Measurements from ENCODE around the gene GPANK1. TPM values are rescaled to one million over a fixed set of nuclear protein-coding genes. Genes with fewer than 3 reads are reported as not detected.

The GPANK1 gene
- polyA plus RNA-seq, 4 donors, result 14.8 to 30.2 (median 21.7) TPM

GRCh38 chr6:31626952-31627351 lies 37.8 kb downstream of the GPANK1 start:
- DNase-seq, result no peak
- peaks cover 42 to 95% (median 55%) of the 10 kb centered on the region in 3 donors for H3K36me3 ChIP-seq (ENCODE audit: control insufficient read depth in 3 of 3, insufficient read depth in 2 of 3, low read depth in 1 of 3, low read length in 3 of 3)
- WGBS, 3 donors, result 91 to 97% (median 94%) methylated on average over 10 of the region's 10 CpGs
- H3K27me3 ChIP-seq (ENCODE audit: control insufficient read depth in 3 of 3, insufficient read depth in 3 of 3, low read length in 3 of 3), result no peaks in the 10 kb centered on the region
- H3K4me3 ChIP-seq (ENCODE audit: low read depth in 1 of 3, low read length in 3 of 3), result no peak overlapping the region
- no peaks in the 10 kb centered on the region for H3K9me3 ChIP-seq (ENCODE audit: control insufficient read depth in 2 of 2, insufficient read depth in 1 of 2, low read depth in 1 of 2, low read length in 1 of 2)
- FAIRE-seq, result no peak
- H3K27ac ChIP-seq (ENCODE audit: low read depth in 1 of 3, low read length in 2 of 3), result no peak overlapping the region
- peaks cover 0 to 5% (median 0%) of the 10 kb centered on the region in 3 donors for H3K4me1 ChIP-seq (ENCODE audit: control insufficient read depth in 3 of 3, insufficient read depth in 2 of 3, low read depth in 1 of 3, low read length in 2 of 3)

- peak in 1 of 2 donors; percentile 43 for DNase-seq
- H3K27ac ChIP-seq (ENCODE audit: low read depth in 1 of 3, low read length in 2 of 3), result no peak overlapping the region
- 83 to 91% (median 84%) methylated on average over 10 of the region's 10 CpGs for WGBS, 3 donors
- no peaks in the 10 kb centered on the region for H3K9me3 ChIP-seq (ENCODE audit: control insufficient read depth in 2 of 2, insufficient read depth in 1 of 2, low read depth in 1 of 2, low read length in 1 of 2)
- peaks cover 25 to 66% (median 35%) of the 10 kb centered on the region in 3 donors for H3K36me3 ChIP-seq (ENCODE audit: control insufficient read depth in 3 of 3, insufficient read depth in 2 of 3, low read depth in 1 of 3, low read length in 3 of 3)
- no peak for FAIRE-seq
- H3K4me3 ChIP-seq (ENCODE audit: low read depth in 1 of 3, low read length in 3 of 3), result no peak overlapping the region
- H3K27me3 ChIP-seq (ENCODE audit: control insufficient read depth in 3 of 3, insufficient read depth in 3 of 3, low read length in 3 of 3), result no peaks in the 10 kb centered on the region
- peaks cover 0 to 10% (median 0%) of the 10 kb centered on the region in 3 donors for H3K4me1 ChIP-seq (ENCODE audit: control insufficient read depth in 3 of 3, insufficient read depth in 2 of 3, low read depth in 1 of 3, low read length in 2 of 3)
Observed at GRCh38 chr6:31624070-31624469, 40.7 kb downstream of the GPANK1 start.

- WGBS, 3 donors, result 56 to 69% (median 60%) methylated on average over 10 of the region's 10 CpGs
- FAIRE-seq (no peak), DNase-seq (no peak)
- Histone ChIP-seq H3K27me3 (ENCODE audit: control insufficient read depth in 3 of 3, insufficient read depth in 3 of 3, low read length in 3 of 3) (no peaks in the 10 kb centered on the region), H3K4me3 (ENCODE audit: low read depth in 1 of 3, low read length in 3 of 3) (no peak overlapping the region), H3K9me3 (ENCODE audit: control insufficient read depth in 2 of 2, insufficient read depth in 1 of 2, low read depth in 1 of 2, low read length in 1 of 2) (no peaks in the 10 kb centered on the region), H3K4me1 (ENCODE audit: control insufficient read depth in 3 of 3, insufficient read depth in 2 of 3, low read depth in 1 of 3, low read length in 2 of 3) (peaks cover 0 to 10% (median 0%) of the 10 kb centered on the region in 3 donors), H3K27ac (ENCODE audit: low read depth in 1 of 3, low read length in 2 of 3) (no peak overlapping the region), H3K36me3 (ENCODE audit: control insufficient read depth in 3 of 3, insufficient read depth in 2 of 3, low read depth in 1 of 3, low read length in 3 of 3) (peaks cover 19 to 54% (median 23%) of the 10 kb centered on the region in 3 donors)
Observed at GRCh38 chr6:31622684-31623091, 42.1 kb downstream of the GPANK1 start.

GRCh38 chr6:31621991-31622390 lies 42.8 kb downstream of the GPANK1 start:
- DNase-seq (peak; percentile 21 to 43), FAIRE-seq (no peak)

GRCh38 chr6:31621320-31621939 lies 43.4 kb downstream of the GPANK1 start:
- Histone ChIP-seq H3K4me3 (ENCODE audit: low read depth in 1 of 3, low read length in 3 of 3) (peak overlapping the region; percentile 68 to 92 (median 81)), H3K4me1 (ENCODE audit: control insufficient read depth in 3 of 3, insufficient read depth in 2 of 3, low read depth in 1 of 3, low read length in 2 of 3) (peaks cover 0 to 10% (median 0%) of the 10 kb centered on the region in 3 donors), H3K27me3 (ENCODE audit: control insufficient read depth in 3 of 3, insufficient read depth in 3 of 3, low read length in 3 of 3) (no peaks in the 10 kb centered on the region), H3K9me3 (ENCODE audit: control insufficient read depth in 2 of 2, insufficient read depth in 1 of 2, low read depth in 1 of 2, low read length in 1 of 2) (no peaks in the 10 kb centered on the region), H3K36me3 (ENCODE audit: control insufficient read depth in 3 of 3, insufficient read depth in 2 of 3, low read depth in 1 of 3, low read length in 3 of 3) (peaks cover 7 to 42% (median 13%) of the 10 kb centered on the region in 3 donors), H3K27ac (ENCODE audit: low read depth in 1 of 3, low read length in 2 of 3) (peak overlapping the region; percentile 86 to 100 (median 95))
- DNase-seq, result peak; percentile 10 to 36
- no peak for FAIRE-seq
- 5 to 9% (median 7%) methylated on average over 15 of the region's 15 CpGs for WGBS, 3 donors

More at GRCh38 chr6:31621991-31622390, 42.8 kb downstream of the GPANK1 start:
- no peaks in the 10 kb centered on the region for H3K27me3 ChIP-seq (ENCODE audit: control insufficient read depth in 3 of 3, insufficient read depth in 3 of 3, low read length in 3 of 3)
- H3K27ac ChIP-seq (ENCODE audit: low read depth in 1 of 3, low read length in 2 of 3), result peak overlapping the region in 1 of 3 donors; percentile 100
- H3K4me1 ChIP-seq (ENCODE audit: control insufficient read depth in 3 of 3, insufficient read depth in 2 of 3, low read depth in 1 of 3, low read length in 2 of 3), result peaks cover 0 to 10% (median 0%) of the 10 kb centered on the region in 3 donors
- WGBS, 3 donors, result 13 to 31% (median 22%) methylated on average over 4 of the region's 4 CpGs
- H3K4me3 ChIP-seq (ENCODE audit: low read depth in 1 of 3, low read length in 3 of 3), result peak overlapping the region in 2 of 3 donors; percentile 10 to 92
- H3K9me3 ChIP-seq (ENCODE audit: control insufficient read depth in 2 of 2, insufficient read depth in 1 of 2, low read depth in 1 of 2, low read length in 1 of 2), result no peaks in the 10 kb centered on the region
- peaks cover 12 to 47% (median 16%) of the 10 kb centered on the region in 3 donors for H3K36me3 ChIP-seq (ENCODE audit: control insufficient read depth in 3 of 3, insufficient read depth in 2 of 3, low read depth in 1 of 3, low read length in 3 of 3)

GRCh38 chr6:31620586-31621319 lies 44.0 kb downstream of the GPANK1 start, which contains the start of gene PRRC2A:
TSS of gene PRRC2A (plus strand) at chr6:31620715. CDS start at chr6:31622790, 2,075 bp downstream.
- Histone ChIP-seq H3K4me3 (ENCODE audit: low read depth in 1 of 3, low read length in 3 of 3) (peak within 1 kb of the TSS; percentile 68 to 92 (median 81)), H3K27me3 (ENCODE audit: control insufficient read depth in 3 of 3, insufficient read depth in 3 of 3, low read length in 3 of 3) (no peaks in the 10 kb centered on the region), H3K4me1 (ENCODE audit: control insufficient read depth in 3 of 3, insufficient read depth in 2 of 3, low read depth in 1 of 3, low read length in 2 of 3) (peaks cover 0 to 11% (median 0%) of the 10 kb centered on the region in 3 donors), H3K36me3 (ENCODE audit: control insufficient read depth in 3 of 3, insufficient read depth in 2 of 3, low read depth in 1 of 3, low read length in 3 of 3) (peaks cover 2 to 35% (median 8%) of the 10 kb centered on the region in 3 donors), H3K9me3 (ENCODE audit: control insufficient read depth in 2 of 2, insufficient read depth in 1 of 2, low read depth in 1 of 2, low read length in 1 of 2) (no peaks in the 10 kb centered on the region), H3K27ac (ENCODE audit: low read depth in 1 of 3, low read length in 2 of 3) (peak within 1 kb of the TSS; percentile 89 to 100 (median 100))
- no peak for FAIRE-seq
- WGBS, 3 donors, result 1% methylated on average over 35 to 65 of the region's 67 CpGs
- peak in 1 of 2 donors; percentile 66 for DNase-seq

GRCh38 chr6:31619805-31620585 lies 44.8 kb downstream of the GPANK1 start:
- Histone ChIP-seq H3K4me3 (ENCODE audit: low read depth in 1 of 3, low read length in 3 of 3) (peak overlapping the region; percentile 48 to 92 (median 81)), H3K4me1 (ENCODE audit: control insufficient read depth in 3 of 3, insufficient read depth in 2 of 3, low read depth in 1 of 3, low read length in 2 of 3) (peaks cover 0 to 19% (median 2%) of the 10 kb centered on the region in 3 donors), H3K9me3 (ENCODE audit: control insufficient read depth in 2 of 2, insufficient read depth in 1 of 2, low read depth in 1 of 2, low read length in 1 of 2) (no peaks in the 10 kb centered on the region), H3K36me3 (ENCODE audit: control insufficient read depth in 3 of 3, insufficient read depth in 2 of 3, low read depth in 1 of 3, low read length in 3 of 3) (peaks cover 0 to 27% (median 1%) of the 10 kb centered on the region in 3 donors), H3K27me3 (ENCODE audit: control insufficient read depth in 3 of 3, insufficient read depth in 3 of 3, low read length in 3 of 3) (no peaks in the 10 kb centered on the region), H3K27ac (ENCODE audit: low read depth in 1 of 3, low read length in 2 of 3) (peak overlapping the region; percentile 89 to 100 (median 100))
- DNase-seq, result peak; percentile 99
- WGBS, 3 donors, result 0 to 1% (median 0%) methylated on average over 43 to 50 of the region's 50 CpGs
- peak; percentile 10 for FAIRE-seq

- Histone ChIP-seq H3K9me3 (ENCODE audit: control insufficient read depth in 2 of 2, insufficient read depth in 1 of 2, low read depth in 1 of 2, low read length in 1 of 2) (no peaks in the 10 kb centered on the region), H3K4me1 (ENCODE audit: control insufficient read depth in 3 of 3, insufficient read depth in 2 of 3, low read depth in 1 of 3, low read length in 2 of 3) (peaks cover 0 to 25% (median 2%) of the 10 kb centered on the region in 3 donors), H3K27me3 (ENCODE audit: control insufficient read depth in 3 of 3, insufficient read depth in 3 of 3, low read length in 3 of 3) (no peaks in the 10 kb centered on the region), H3K36me3 (ENCODE audit: control insufficient read depth in 3 of 3, insufficient read depth in 2 of 3, low read depth in 1 of 3, low read length in 3 of 3) (peaks cover 0 to under 1% (median 0%) of the 10 kb centered on the region in 3 donors), H3K27ac (ENCODE audit: low read depth in 1 of 3, low read length in 2 of 3) (no peak overlapping the region), H3K4me3 (ENCODE audit: low read depth in 1 of 3, low read length in 3 of 3) (no peak overlapping the region)
- WGBS, 3 donors, result 85 to 95% (median 93%) methylated on average over 2 of the region's 2 CpGs
- DNase-seq (no peak), FAIRE-seq (no peak)
Observed at GRCh38 chr6:31617010-31617409, 47.8 kb downstream of the GPANK1 start.

Data from small intestine (tissue), 7 donors.